HTERT RPE-1 (cell line): ENCODE data around the gene SHLD1.
"Not testable (repeated sequence)": the region's sequence is repeated elsewhere in the genome, so short reads cannot be mapped to it uniquely, and the experiment has no call there.

Experiments used
- in situ Hi-C: fragments of 300-500 bp; cut with MboI; formaldehyde crosslinking; loops from 4 replicates; pipeline ENCODE4 v1.14.3; 2020; ENCODE audit warnings: low sequenced_read_pairs

SHLD1 gene

GRCh38 chr20:5749952-5750779 lies at the start of gene SHLD1:
Gene SHLD1 (plus strand): TSS chr20:5750401. CDS start chr20:5772866, 22,465 bp downstream.
- in situ Hi-C loops: no loop called here

GRCh38 chr20:5702339-5702738 lies 47.9 kb upstream of the SHLD1 start:
- in situ Hi-C loops: not testable (repeated sequence)

GRCh38 chr20:5703681-5704101 lies 46.5 kb upstream of the SHLD1 start:
- in situ Hi-C loops: no loop called here

GRCh38 chr20:5705827-5706226 lies 44.4 kb upstream of the SHLD1 start:
- in situ Hi-C loops: no loop called here

GRCh38 chr20:5706797-5707196 lies 43.4 kb upstream of the SHLD1 start:
- in situ Hi-C loops: no loop called here

GRCh38 chr20:5710551-5710950 lies 39.6 kb upstream of the SHLD1 start:
- in situ Hi-C loops: no loop called here

- in situ Hi-C loops: no loop called here
These were observed 35.8 kb upstream of the SHLD1 start for GRCh38 chr20:5714261-5715041.

GRCh38 chr20:5715071-5715841 lies 34.9 kb upstream of the SHLD1 start:
- in situ Hi-C loops: no loop called here

- in situ Hi-C loops: no loop called here
These were observed 33.2 kb upstream of the SHLD1 start for GRCh38 chr20:5716953-5717352.

GRCh38 chr20:5718896-5719595 lies 31.2 kb upstream of the SHLD1 start:
- in situ Hi-C loops: no loop called here

- in situ Hi-C loops: no loop called here
These were observed 30.3 kb upstream of the SHLD1 start for GRCh38 chr20:5719861-5720403.

GRCh38 chr20:5720696-5721095 lies 29.5 kb upstream of the SHLD1 start:
- in situ Hi-C loops: no loop called here

- in situ Hi-C loops: not testable (repeated sequence)
These were observed 28.8 kb upstream of the SHLD1 start for GRCh38 chr20:5721356-5721755.

- in situ Hi-C loops: no loop called here
These were observed 27.3 kb upstream of the SHLD1 start for GRCh38 chr20:5722927-5723326.

GRCh38 chr20:5725183-5725463 lies 25.1 kb upstream of the SHLD1 start:
- in situ Hi-C loops: not testable (repeated sequence)

GRCh38 chr20:5727018-5727515 lies 23.1 kb upstream of the SHLD1 start:
- in situ Hi-C loops: no loop called here

GRCh38 chr20:5729348-5729747 lies 20.9 kb upstream of the SHLD1 start:
- in situ Hi-C loops: no loop called here

- in situ Hi-C loops: no loop called here
These were observed 20.1 kb upstream of the SHLD1 start for GRCh38 chr20:5730131-5730530.

GRCh38 chr20:5731753-5732366 lies 18.3 kb upstream of the SHLD1 start:
- in situ Hi-C loops: no loop called here

GRCh38 chr20:5734602-5735001 lies 15.6 kb upstream of the SHLD1 start:
- in situ Hi-C loops: no loop called here
